ENCODE measurements around the gene SNAPC4. TPM values are rescaled to one million over a fixed set of nuclear protein-coding genes. Genes with fewer than 3 reads are reported as not detected.
"Not testable (repeated sequence)": the region's sequence is repeated elsewhere in the genome, so short reads cannot be mapped to it uniquely, and the experiment has no call there.

SNAPC4 gene
- polyA plus RNA-seq, 4 donors = 7.6 to 14.2 (median 12.3) TPM

- DNase-seq (ENCODE audit: low read depth in 4 of 4, low spot score in 3 of 4) = no peak
Measured at GRCh38 chr9:136359774-136360718, 39.9 kb downstream of the SNAPC4 start.

GRCh38 chr9:136358888-136359287, 41.1 kb downstream of the SNAPC4 start:
- no peak for DNase-seq (ENCODE audit: low read depth in 4 of 4, low spot score in 3 of 4)

- DNase-seq (ENCODE audit: low read depth in 4 of 4, low spot score in 3 of 4) = no peak
Measured at GRCh38 chr9:136358016-136358415, 42.0 kb downstream of the SNAPC4 start.

- no peak for DNase-seq (ENCODE audit: low read depth in 4 of 4, low spot score in 3 of 4)
Measured at GRCh38 chr9:136357202-136357725, 42.7 kb downstream of the SNAPC4 start.

GRCh38 chr9:136355616-136356557, 44.1 kb downstream of the SNAPC4 start:
- no peak for DNase-seq (ENCODE audit: low read depth in 4 of 4, low spot score in 3 of 4)

- DNase-seq (ENCODE audit: low read depth in 4 of 4, low spot score in 3 of 4) = no peak
Measured at GRCh38 chr9:136354592-136355085, 45.3 kb downstream of the SNAPC4 start.

- DNase-seq (ENCODE audit: low read depth in 4 of 4, low spot score in 3 of 4) = no peak
Measured at GRCh38 chr9:136353757-136354488, 46.0 kb downstream of the SNAPC4 start.

- DNase-seq (ENCODE audit: low read depth in 4 of 4, low spot score in 3 of 4) = no peak
Measured at GRCh38 chr9:136353088-136353487, 46.9 kb downstream of the SNAPC4 start.

- no peak for DNase-seq (ENCODE audit: low read depth in 4 of 4, low spot score in 3 of 4)
Measured at GRCh38 chr9:136352682-136353081, 47.3 kb downstream of the SNAPC4 start.

- DNase-seq (ENCODE audit: low read depth in 4 of 4, low spot score in 3 of 4) = not testable (repeated sequence)
Measured at GRCh38 chr9:136351868-136352267, 48.1 kb downstream of the SNAPC4 start.

GRCh38 chr9:136351252-136351800, 48.6 kb downstream of the SNAPC4 start:
- DNase-seq (ENCODE audit: low read depth in 4 of 4, low spot score in 3 of 4) = no peak

Other genes starting within 250 kb of the SNAPC4 start
- not detected for gene LHX3, start 195.0 kb downstream of the SNAPC4 start, polyA plus RNA-seq (ENCODE audit: insufficient read length in 4 of 4)
- gene QSOX2, start 154.4 kb downstream of the SNAPC4 start, polyA plus RNA-seq (ENCODE audit: insufficient read length in 4 of 4) = 10 to 100 TPM; 14.3 to 20.6 (median 15.5) TPM
- 1 to 10 TPM in 3 of 4 donors, under 1 TPM in 1; 0.07 to 4.7 (median 2.2) TPM for gene CCDC187, start 96.1 kb downstream of the SNAPC4 start, polyA plus RNA-seq (ENCODE audit: insufficient read length in 4 of 4)
- 10 to 100 TPM; 24.3 to 46.1 (median 29.6) TPM for gene GPSM1, start 72.6 kb downstream of the SNAPC4 start, polyA plus RNA-seq (ENCODE audit: insufficient read length in 4 of 4)
- 10 to 100 TPM in 1 of 4 donors, 1 to 10 TPM in 3; 4.8 to 28.7 (median 6.2) TPM for gene DNLZ, start 36.4 kb downstream of the SNAPC4 start, polyA plus RNA-seq (ENCODE audit: insufficient read length in 4 of 4)
- 1 to 10 TPM; 1.2 to 2.9 (median 2.2) TPM for gene CARD9, start 26.5 kb downstream of the SNAPC4 start, polyA plus RNA-seq (ENCODE audit: insufficient read length in 4 of 4)
- 10 to 100 TPM; 42.1 to 61.4 (median 46.4) TPM for gene ENTR1, start 10.4 kb upstream of the SNAPC4 start, polyA plus RNA-seq (ENCODE audit: insufficient read length in 4 of 4)
- gene PMPCA, start 10.5 kb upstream of the SNAPC4 start, polyA plus RNA-seq (ENCODE audit: insufficient read length in 4 of 4) = 10 to 100 TPM; 38.7 to 70.2 (median 57.9) TPM
- gene INPP5E, start 39.7 kb upstream of the SNAPC4 start, polyA plus RNA-seq (ENCODE audit: insufficient read length in 4 of 4) = 10 to 100 TPM; 10.2 to 18.8 (median 13.1) TPM
- 10 to 100 TPM; 50.7 to 72.4 (median 60.7) TPM for gene SEC16A, start 82.9 kb upstream of the SNAPC4 start, polyA plus RNA-seq (ENCODE audit: insufficient read length in 4 of 4)
- 10 to 100 TPM; 15.8 to 39.3 (median 25.7) TPM for gene NOTCH1, start 145.9 kb upstream of the SNAPC4 start, polyA plus RNA-seq (ENCODE audit: insufficient read length in 4 of 4)

All from left renal pelvis (tissue), 4 donors.